ENCODE data around the gene NT5DC1.

GRCh38 chr6:116238083-116238482 is 137.4 kb downstream of the NT5DC1 start:
- TF ChIP-seq CTCF (IDR thresholded peaks at IDR 0.05; ENCODE audit: poor library complexity, severe bottlenecking), result no peak
- TF ChIP-seq RAD21 (conservative IDR thresholded peaks at IDR 0.05), result no peak
- no peak for TF ChIP-seq REST (IDR thresholded peaks at IDR 0.05; ENCODE audit: borderline replicate concordance)
